GM10266 (cell line): ENCODE results near the gene KLHL18.
"Not testable (repeated sequence)": the region's sequence is repeated elsewhere in the genome, so short reads cannot be mapped to it uniquely, and the experiment has no call there.

ENCODE experiments used
- DNase-seq: peaks from one replicate; pipeline ENCODE4 v3.0.0; 2012; ENCODE audit errors: extremely low spot score
- TF ChIP-seq, protein P1 (sequence below): IDR thresholded peaks from 2 replicates; pipeline ENCODE4 v1.5.1; 2012; ENCODE audit warnings: mild to moderate bottlenecking, low read depth; ENCODE audit not compliant: control insufficient read depth, insufficient read depth; ENCODE audit errors: missing control alignments

The KLHL18 gene

GRCh38 chr3:47299381-47300318 is 16.9 kb downstream of the KLHL18 start:
- no peak for DNase-seq

DNA sequence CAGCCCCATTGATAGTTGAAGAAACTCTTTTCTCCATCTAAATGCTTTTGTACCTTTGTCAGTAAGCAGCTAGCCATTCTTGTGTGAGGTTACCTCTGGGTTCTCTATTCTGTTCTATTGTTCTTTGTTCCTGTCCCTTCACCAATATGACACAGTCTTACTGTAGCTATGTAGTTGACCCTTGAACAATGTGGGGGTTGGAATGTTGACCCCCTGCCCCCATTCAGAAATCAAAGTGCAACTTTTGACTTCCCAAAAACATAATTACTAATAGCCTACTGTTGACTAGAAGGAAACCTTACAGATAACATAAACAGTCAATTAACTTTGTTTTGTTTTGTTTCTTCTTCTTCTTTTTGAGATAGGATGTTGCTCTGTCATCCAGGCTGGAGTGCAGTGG is 18.7 kb downstream of the KLHL18 start:
- TF ChIP-seq, protein P1, sequence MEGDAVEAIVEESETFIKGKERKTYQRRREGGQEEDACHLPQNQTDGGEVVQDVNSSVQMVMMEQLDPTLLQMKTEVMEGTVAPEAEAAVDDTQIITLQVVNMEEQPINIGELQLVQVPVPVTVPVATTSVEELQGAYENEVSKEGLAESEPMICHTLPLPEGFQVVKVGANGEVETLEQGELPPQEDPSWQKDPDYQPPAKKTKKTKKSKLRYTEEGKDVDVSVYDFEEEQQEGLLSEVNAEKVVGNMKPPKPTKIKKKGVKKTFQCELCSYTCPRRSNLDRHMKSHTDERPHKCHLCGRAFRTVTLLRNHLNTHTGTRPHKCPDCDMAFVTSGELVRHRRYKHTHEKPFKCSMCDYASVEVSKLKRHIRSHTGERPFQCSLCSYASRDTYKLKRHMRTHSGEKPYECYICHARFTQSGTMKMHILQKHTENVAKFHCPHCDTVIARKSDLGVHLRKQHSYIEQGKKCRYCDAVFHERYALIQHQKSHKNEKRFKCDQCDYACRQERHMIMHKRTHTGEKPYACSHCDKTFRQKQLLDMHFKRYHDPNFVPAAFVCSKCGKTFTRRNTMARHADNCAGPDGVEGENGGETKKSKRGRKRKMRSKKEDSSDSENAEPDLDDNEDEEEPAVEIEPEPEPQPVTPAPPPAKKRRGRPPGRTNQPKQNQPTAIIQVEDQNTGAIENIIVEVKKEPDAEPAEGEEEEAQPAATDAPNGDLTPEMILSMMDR, result no peak
- DNase-seq, result no peak

More at GRCh38 chr3:47299381-47300318, 16.9 kb downstream of the KLHL18 start:
- TF ChIP-seq, protein P1, result no peak

DNA sequence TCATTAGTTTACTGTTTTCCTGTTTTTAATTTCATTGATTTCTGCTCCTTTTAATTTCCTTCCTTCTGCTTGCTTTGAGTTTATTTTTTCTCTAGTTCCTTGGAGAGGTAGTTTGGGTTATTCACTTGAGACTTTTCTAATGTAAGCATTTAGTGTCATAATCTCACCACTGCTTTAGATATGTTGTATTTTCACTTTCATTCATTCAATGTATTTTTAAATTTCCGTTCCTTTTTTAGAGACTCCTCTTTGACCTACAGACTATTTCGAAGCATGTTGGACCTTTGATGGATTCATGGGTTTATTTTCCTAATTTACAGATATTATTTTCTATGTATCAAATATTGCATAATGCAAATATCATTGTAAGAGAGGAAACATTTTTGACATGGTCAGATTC is 23.3 kb downstream of the KLHL18 start:
- no peak for DNase-seq
- TF ChIP-seq, protein P1, result no peak

- DNase-seq, result not testable (repeated sequence)
Measured at GRCh38 chr3:47309231-47309630, 26.5 kb downstream of the KLHL18 start.

DNA sequence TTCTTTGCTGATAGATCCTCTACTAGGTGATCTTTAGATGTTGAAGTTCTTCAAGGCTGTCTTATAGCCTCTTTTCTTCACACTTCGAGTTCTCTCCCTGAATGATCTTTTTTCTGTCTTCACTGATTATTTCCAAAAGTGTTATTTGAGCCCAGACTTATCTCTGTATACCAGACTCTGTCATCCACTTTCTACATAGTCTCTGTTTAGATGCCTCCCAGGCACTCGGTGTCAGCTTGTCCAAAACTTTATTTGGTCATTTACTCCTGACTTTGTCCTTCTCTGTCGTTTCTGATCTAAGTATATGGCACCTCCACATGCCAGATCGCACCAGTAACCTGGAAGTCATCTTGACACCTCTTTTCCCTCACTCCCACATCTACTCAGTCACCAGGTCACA is 27.6 kb downstream of the KLHL18 start:
- DNase-seq, result no peak
- TF ChIP-seq, protein P1, result no peak

- TF ChIP-seq, protein P1, result no peak
- DNase-seq, result no peak
Measured at GRCh38 chr3:47313341-47314055, 30.8 kb downstream of the KLHL18 start.

DNA sequence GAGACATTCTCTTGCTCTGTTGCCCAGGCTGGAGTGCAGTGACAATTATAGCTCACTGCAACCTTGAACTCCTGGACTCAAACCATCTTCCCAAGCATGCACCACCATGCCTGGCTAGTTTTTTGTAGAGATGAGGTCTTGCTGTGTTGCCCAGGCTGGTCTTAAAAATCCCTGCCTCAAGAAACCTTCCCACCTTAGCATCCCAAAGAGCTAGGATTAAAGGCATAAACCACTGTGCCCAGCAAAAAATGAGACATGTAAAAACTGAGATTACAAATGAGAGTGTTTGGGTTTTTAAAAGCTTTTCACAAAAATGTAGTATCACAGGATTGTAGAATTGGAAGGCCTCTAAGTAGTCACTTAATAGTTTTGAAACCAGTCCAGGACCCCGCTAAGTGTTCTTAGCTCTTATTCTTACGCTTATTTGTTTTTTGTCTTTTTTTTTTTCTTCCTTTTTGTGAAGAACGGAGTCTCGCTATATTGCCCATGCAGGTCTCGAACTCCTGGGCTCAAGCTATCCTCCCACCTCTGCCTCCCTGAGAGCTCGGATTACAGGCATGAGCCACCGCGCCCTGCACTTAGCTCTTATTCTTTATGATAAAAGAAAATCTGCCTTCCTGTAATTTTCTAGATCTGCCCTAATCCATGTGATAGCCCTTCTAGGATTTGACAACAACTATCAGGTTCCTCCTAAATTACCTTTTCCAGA is 31.5 kb downstream of the KLHL18 start:
- TF ChIP-seq, protein P1, result no peak
- DNase-seq, result no peak
